Mesendoderm (in vitro differentiated cells): ENCODE results near the gene UCN3.
"Not testable (repeated sequence)": the region's sequence is repeated elsewhere in the genome, so short reads cannot be mapped to it uniquely, and the experiment has no call there.

Experiments used
- DNase-seq: peaks from one replicate; pipeline ENCODE4 v3.0.0; 2013
- H2AK5ac ChIP-seq: 2 replicates; pipeline ENCODE4 v1.6.1; 2013; ENCODE audit warnings: low read length, inconsistent platforms
- H2BK120ac ChIP-seq: 2 replicates; pipeline ENCODE4 v1.6.1; 2013; ENCODE audit warnings: low read depth, mild to moderate bottlenecking, low read length, moderate library complexity, mixed read lengths
- H2BK15ac ChIP-seq: replicated peaks from 2 replicates; pipeline ENCODE4 v1.6.1; 2013; ENCODE audit warnings: low read depth, mild to moderate bottlenecking, moderate library complexity
- H2BK5ac ChIP-seq: 2 replicates; pipeline ENCODE4 v1.6.1; 2013; ENCODE audit warnings: low read length, inconsistent platforms
- H3K18ac ChIP-seq: 2 replicates; pipeline ENCODE4 v1.6.1; 2013; ENCODE audit warnings: mild to moderate bottlenecking, low read length, mixed read lengths
- H3K23ac ChIP-seq: one replicate; pipeline ENCODE4 v1.6.1; 2013; ENCODE audit warnings: low read length
- H3K27ac ChIP-seq: 2 replicates; pipeline ENCODE4 v1.5.1; 2013; ENCODE audit warnings: low read depth, mild to moderate bottlenecking, inconsistent platforms, low read length, moderate library complexity
- H3K27me3 ChIP-seq: 2 replicates; pipeline ENCODE4 v1.6.1; 2013; ENCODE audit warnings: low read length, control low read depth, mild to moderate bottlenecking, inconsistent platforms; ENCODE audit not compliant: insufficient read depth, poor library complexity
- H3K36me3 ChIP-seq: 2 replicates; pipeline ENCODE4 v1.6.1; 2013; ENCODE audit warnings: low read length, inconsistent platforms; ENCODE audit not compliant: control insufficient read depth, insufficient read depth
- H3K4ac ChIP-seq: one replicate; pipeline ENCODE4 v1.6.1; 2013; ENCODE audit warnings: low read depth, mild to moderate bottlenecking, low read length, moderate library complexity
- H3K4me1 ChIP-seq: 2 replicates; pipeline ENCODE4 v1.6.1; 2013; ENCODE audit warnings: low read depth, low read length, inconsistent platforms; ENCODE audit not compliant: control insufficient read depth
- H3K4me2 ChIP-seq: 2 replicates; pipeline ENCODE4 v1.6.1; 2013; ENCODE audit warnings: low read length
- H3K4me3 ChIP-seq: 2 replicates; pipeline ENCODE4 v1.5.1; 2013; ENCODE audit warnings: mild to moderate bottlenecking, low read length
- H3K56ac ChIP-seq: one replicate; pipeline ENCODE4 v1.6.1; 2013; ENCODE audit warnings: low read length
- H3K79me1 ChIP-seq: 2 replicates; pipeline ENCODE4 v1.6.1; 2013; ENCODE audit warnings: low read length, inconsistent platforms
- H3K79me2 ChIP-seq: 2 replicates; pipeline ENCODE4 v1.6.1; 2013; ENCODE audit warnings: mild to moderate bottlenecking, low read length; ENCODE audit not compliant: control insufficient read depth, insufficient read depth
- H3K9ac ChIP-seq: 2 replicates; pipeline ENCODE4 v1.6.1; 2013; ENCODE audit warnings: low read length, inconsistent platforms
- H4K5ac ChIP-seq: one replicate; pipeline ENCODE4 v1.6.1; 2013; ENCODE audit warnings: low read length
- H4K8ac ChIP-seq: one replicate; pipeline ENCODE4 v1.6.1; 2013; ENCODE audit warnings: low read depth, mild to moderate bottlenecking, control low read depth, low read length, moderate library complexity
- whole genome bisulfite sequencing: extraction: QIAGEN DNeasy Blood & Tissue Kit; methylation state at CpG from one replicate; pipeline ENCODE4 v1.1.7; 2013; ENCODE audit warnings: low lambda C conversion rate, missing lambda C conversion rate; ENCODE audit not compliant: insufficient coverage; ENCODE audit errors: extremely low coverage; 5-methylcytosine and 5-hydroxymethylcytosine counted together

UCN3 gene

GRCh38 chr10:5380395-5380794 is 15.6 kb downstream of the UCN3 start:
- not testable (repeated sequence) for H3K4me2 ChIP-seq
- no CpG with 5 or more reads among the region's 12 CpGs for WGBS

DNA sequence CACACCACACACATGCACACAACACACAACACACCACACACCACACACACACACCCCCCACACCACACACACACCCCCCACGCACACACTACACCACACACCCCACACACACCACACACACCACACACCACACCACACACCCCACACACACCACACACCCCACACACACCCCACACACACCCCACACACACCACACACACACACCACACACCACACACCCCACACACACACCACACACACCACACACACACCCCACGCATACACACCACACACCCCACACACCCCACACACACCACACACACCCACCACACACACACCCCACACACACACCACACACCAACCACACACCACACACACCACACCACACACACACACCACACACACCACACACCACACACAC is 16.4 kb downstream of the UCN3 start:
- H3K4me2 ChIP-seq: no peak overlapping the region
- no peak overlapping the region for H3K27ac ChIP-seq
- H2BK5ac ChIP-seq: no peak overlapping the region
- H2BK120ac ChIP-seq: no peak overlapping the region
- no peak overlapping the region for H3K4me3 ChIP-seq
- no peaks in the 10 kb centered on the region for H3K27me3 ChIP-seq
- DNase-seq: no peak
- H4K5ac ChIP-seq: no peak overlapping the region
- no peaks in the 10 kb centered on the region for H3K4me1 ChIP-seq
- H3K56ac ChIP-seq: no peak overlapping the region
- H2BK15ac ChIP-seq: no peak overlapping the region
- H3K79me2 ChIP-seq: no peaks in the 10 kb centered on the region
- H4K8ac ChIP-seq: no peak overlapping the region
- no peaks in the 10 kb centered on the region for H3K79me1 ChIP-seq
- H3K23ac ChIP-seq: no peak overlapping the region
- H3K18ac ChIP-seq: no peak overlapping the region
- no peak overlapping the region for H2AK5ac ChIP-seq
- no peak overlapping the region for H3K4ac ChIP-seq
- H3K36me3 ChIP-seq: no peaks in the 10 kb centered on the region
- WGBS: 100% methylated on average over 1 of the region's 2 CpGs
- no peak overlapping the region for H3K9ac ChIP-seq

More at GRCh38 chr10:5380395-5380794, 15.6 kb downstream of the UCN3 start:
- H3K27me3 ChIP-seq, H3K4me3 ChIP-seq, H3K36me3 ChIP-seq, H3K4me1 ChIP-seq, H4K8ac ChIP-seq, H4K5ac ChIP-seq, H3K27ac ChIP-seq, H2BK15ac ChIP-seq, H3K79me1 ChIP-seq, H3K18ac ChIP-seq, H2BK120ac ChIP-seq, DNase-seq, H3K79me2 ChIP-seq, H3K23ac ChIP-seq, H2AK5ac ChIP-seq, H3K9ac ChIP-seq, H2BK5ac ChIP-seq, H3K4ac ChIP-seq, H3K56ac ChIP-seq: not testable (repeated sequence)

DNA sequence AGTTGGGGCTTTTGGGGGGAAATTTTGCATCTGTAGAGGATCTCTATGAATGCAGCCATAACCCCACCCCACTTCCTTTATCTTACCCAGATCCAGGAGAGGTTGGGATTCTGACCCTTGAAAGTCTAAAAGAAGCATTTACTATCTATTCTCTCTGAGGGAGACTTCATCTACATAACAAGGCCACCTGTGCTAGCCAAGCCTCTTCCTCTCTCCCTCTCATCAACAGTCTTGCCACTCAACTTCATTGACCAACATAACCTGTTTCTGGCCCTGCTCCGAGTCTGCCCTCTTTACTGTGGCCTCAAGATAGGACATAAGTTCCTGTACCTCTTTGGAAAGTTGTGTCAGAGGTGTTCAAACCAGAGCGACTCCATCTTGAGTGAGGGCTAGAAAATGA is 20.5 kb downstream of the UCN3 start:
- Histone ChIP-seq H3K23ac (no peak overlapping the region), H3K9ac (no peak overlapping the region), H3K4me3 (no peak overlapping the region), H3K27me3 (no peaks in the 10 kb centered on the region), H2BK5ac (no peak overlapping the region), H2AK5ac (no peak overlapping the region), H2BK120ac (no peak overlapping the region), H3K79me2 (no peaks in the 10 kb centered on the region), H3K79me1 (no peaks in the 10 kb centered on the region), H3K56ac (no peak overlapping the region), H3K4ac (no peak overlapping the region), H4K5ac (no peak overlapping the region), H3K4me2 (no peak overlapping the region), H2BK15ac (no peak overlapping the region), H3K4me1 (no peaks in the 10 kb centered on the region), H4K8ac (no peak overlapping the region), H3K18ac (no peak overlapping the region), H3K36me3 (no peaks in the 10 kb centered on the region), H3K27ac (no peak overlapping the region)
- no CpG with 5 or more reads among the region's 2 CpGs for WGBS
- no peak for DNase-seq

- no peak overlapping the region for H3K27ac ChIP-seq
- no peak overlapping the region for H3K9ac ChIP-seq
- no peak overlapping the region for H4K5ac ChIP-seq
- H2BK5ac ChIP-seq: no peak overlapping the region
- no peaks in the 10 kb centered on the region for H3K4me1 ChIP-seq
- DNase-seq: no peak
- H3K36me3 ChIP-seq: no peaks in the 10 kb centered on the region
- no peak overlapping the region for H4K8ac ChIP-seq
- H2AK5ac ChIP-seq: no peak overlapping the region
- H3K4me2 ChIP-seq: no peak overlapping the region
- H3K56ac ChIP-seq: no peak overlapping the region
- H3K79me2 ChIP-seq: no peaks in the 10 kb centered on the region
- no peaks in the 10 kb centered on the region for H3K79me1 ChIP-seq
- H3K23ac ChIP-seq: no peak overlapping the region
- no peak overlapping the region for H2BK15ac ChIP-seq
- no peak overlapping the region for H2BK120ac ChIP-seq
- H3K4me3 ChIP-seq: no peak overlapping the region
- WGBS: no CpG with 5 or more reads among the region's 5 CpGs
- no peaks in the 10 kb centered on the region for H3K27me3 ChIP-seq
- H3K18ac ChIP-seq: no peak overlapping the region
- no peak overlapping the region for H3K4ac ChIP-seq
Observed at GRCh38 chr10:5387169-5387568, 22.4 kb downstream of the UCN3 start.

- no peak overlapping the region for H2AK5ac ChIP-seq
- H2BK120ac ChIP-seq: no peak overlapping the region
- no peak overlapping the region for H3K4me3 ChIP-seq
- no peak overlapping the region for H4K5ac ChIP-seq
- H3K4ac ChIP-seq: no peak overlapping the region
- no peak overlapping the region for H3K4me2 ChIP-seq
- H3K4me1 ChIP-seq: no peaks in the 10 kb centered on the region
- H3K23ac ChIP-seq: no peak overlapping the region
- no peaks in the 10 kb centered on the region for H3K79me2 ChIP-seq
- H3K27me3 ChIP-seq: no peaks in the 10 kb centered on the region
- no peak overlapping the region for H2BK5ac ChIP-seq
- H3K27ac ChIP-seq: no peak overlapping the region
- no peak overlapping the region for H2BK15ac ChIP-seq
- DNase-seq: no peak
- no peak overlapping the region for H3K18ac ChIP-seq
- H3K9ac ChIP-seq: no peak overlapping the region
- no peaks in the 10 kb centered on the region for H3K36me3 ChIP-seq
- H3K79me1 ChIP-seq: no peaks in the 10 kb centered on the region
- WGBS: no CpG with 5 or more reads among the region's 1 CpG
- no peak overlapping the region for H3K56ac ChIP-seq
- no peak overlapping the region for H4K8ac ChIP-seq
Observed at GRCh38 chr10:5390607-5391205, 25.9 kb downstream of the UCN3 start.

DNA sequence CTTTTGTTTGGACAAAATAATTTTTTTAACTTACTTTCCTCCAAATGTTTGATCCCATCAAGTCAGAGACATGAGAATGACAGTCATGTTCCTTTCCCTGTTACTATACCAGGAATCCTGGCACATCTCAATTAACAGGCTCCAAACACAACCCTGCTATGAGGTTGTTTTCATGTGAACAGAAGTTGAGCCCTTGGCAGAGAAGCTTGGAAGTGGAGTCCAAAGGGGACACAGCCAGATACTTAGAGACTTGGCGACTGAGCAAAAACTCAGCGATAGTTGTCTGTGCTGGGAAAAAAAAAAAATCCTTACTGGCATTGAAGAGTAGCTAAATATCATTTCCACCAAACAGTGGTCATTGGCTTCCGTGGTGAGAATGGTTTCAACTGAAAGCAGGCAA is 27.0 kb downstream of the UCN3 start:
- Histone ChIP-seq H3K79me1 (no peaks in the 10 kb centered on the region), H4K8ac (no peak overlapping the region), H3K4ac (no peak overlapping the region), H2AK5ac (no peak overlapping the region), H3K18ac (no peak overlapping the region), H3K4me1 (no peaks in the 10 kb centered on the region), H3K27ac (no peak overlapping the region), H2BK120ac (no peak overlapping the region), H3K56ac (no peak overlapping the region), H3K79me2 (no peaks in the 10 kb centered on the region), H3K4me2 (no peak overlapping the region), H2BK5ac (no peak overlapping the region), H3K23ac (no peak overlapping the region), H2BK15ac (no peak overlapping the region), H3K36me3 (no peaks in the 10 kb centered on the region), H4K5ac (no peak overlapping the region), H3K27me3 (no peaks in the 10 kb centered on the region), H3K9ac (no peak overlapping the region), H3K4me3 (no peak overlapping the region)
- no CpG with 5 or more reads among the region's 3 CpGs for WGBS
- DNase-seq: no peak
